OCI-LY1 (cell line): ENCODE measurements around the gene DPT.

ENCODE experiments used
- H2AFZ ChIP-seq: fragments of 200-600 bp; sonication (generic), shearing (Covaris generic); 2 replicates; pipeline ENCODE4 v1.6.0; 2014; ENCODE audit warnings: antibody characterized with exemption, mild to moderate bottlenecking, low read length
- H3F3A ChIP-seq: fragments of 200-600 bp; sonication (generic), shearing (Covaris generic); 2 replicates; pipeline ENCODE4 v1.6.0; 2014; ENCODE audit warnings: mild to moderate bottlenecking, antibody characterized with exemption, low read length, moderate library complexity; ENCODE audit not compliant: insufficient read depth
- H3K27ac ChIP-seq: fragments of 200-600 bp; sonication (generic); 2 replicates; pipeline ENCODE4 v1.5.1; 2014; ENCODE audit warnings: low read length, mixed run types, mild to moderate bottlenecking, low read depth; ENCODE audit not compliant: poor library complexity, severe bottlenecking
- H3K27me3 ChIP-seq: fragments of 200-600 bp; sonication (generic); 2 replicates; pipeline ENCODE4 v1.6.0; 2014; ENCODE audit warnings: antibody characterized with exemption, mild to moderate bottlenecking, low read length, moderate library complexity; ENCODE audit not compliant: insufficient read depth
- H3K36me3 ChIP-seq: fragments of 200-600 bp; sonication (generic); 2 replicates; pipeline ENCODE4 v1.6.1; 2014; ENCODE audit warnings: mild to moderate bottlenecking, antibody characterized with exemption, low read length, moderate library complexity, mixed read lengths; ENCODE audit not compliant: insufficient read depth
- H3K4me1 ChIP-seq: fragments of 200-600 bp; sonication (generic); 2 replicates; pipeline ENCODE4 v1.5.1; 2014; ENCODE audit warnings: mild to moderate bottlenecking, low read length, moderate library complexity; ENCODE audit not compliant: insufficient read depth, severe bottlenecking
- H3K4me2 ChIP-seq: fragments of 200-600 bp; sonication (generic), shearing (Covaris generic); 2 replicates; pipeline ENCODE4 v1.6.1; 2014; ENCODE audit warnings: low read length
- H3K4me3 ChIP-seq: fragments of 200-600 bp; sonication (generic); 2 replicates; pipeline ENCODE4 v1.5.1; 2014; ENCODE audit warnings: low read length, low read depth, mild to moderate bottlenecking, mixed read lengths; ENCODE audit not compliant: poor library complexity, severe bottlenecking
- H3K79me2 ChIP-seq: fragments of 200-600 bp; shearing (Covaris generic); 2 replicates; pipeline ENCODE4 v1.6.1; 2016; ENCODE audit warnings: mixed run types, low read length, mixed read lengths; ENCODE audit not compliant: insufficient read depth
- H3K9ac ChIP-seq: fragments of 200-600 bp; sonication (generic), shearing (Covaris generic); 2 replicates; pipeline ENCODE4 v1.6.1; 2014; ENCODE audit warnings: mild to moderate bottlenecking, low read length, mixed read lengths
- H3K9me2 ChIP-seq: fragments of 200-600 bp; sonication (generic), shearing (Covaris generic); 2 replicates; pipeline ENCODE4 v1.6.1; 2014; ENCODE audit warnings: low read depth, mild to moderate bottlenecking, low read length, mixed read lengths
- H3K9me3 ChIP-seq: fragments of 200-600 bp; shearing (Covaris generic); 2 replicates; pipeline ENCODE4 v1.6.1; 2014; ENCODE audit warnings: low read length, mixed read lengths
- H4K20me1 ChIP-seq: fragments of 200-600 bp; sonication (generic), shearing (Covaris generic); 2 replicates; pipeline ENCODE4 v1.6.0; 2016; ENCODE audit warnings: mild to moderate bottlenecking, low read length; ENCODE audit not compliant: insufficient read depth
- CTCF ChIP-seq: fragments of 200-600 bp; sonication (generic), shearing (Covaris generic); IDR thresholded peaks from 2 replicates; pipeline ENCODE4 v1.5.1; 2017; ENCODE audit warnings: mild to moderate bottlenecking, antibody characterized with exemption, low read length, moderate library complexity, mixed read lengths
- EZH2 ChIP-seq: fragments of 200-600 bp; sonication (generic), shearing (Covaris generic); IDR thresholded peaks from 2 replicates; pipeline ENCODE4 v1.8.0; 2017; ENCODE audit warnings: borderline replicate concordance, mixed run types, mild to moderate bottlenecking, antibody characterized with exemption, low read length, moderate library complexity, mixed read lengths

The DPT gene

DNA sequence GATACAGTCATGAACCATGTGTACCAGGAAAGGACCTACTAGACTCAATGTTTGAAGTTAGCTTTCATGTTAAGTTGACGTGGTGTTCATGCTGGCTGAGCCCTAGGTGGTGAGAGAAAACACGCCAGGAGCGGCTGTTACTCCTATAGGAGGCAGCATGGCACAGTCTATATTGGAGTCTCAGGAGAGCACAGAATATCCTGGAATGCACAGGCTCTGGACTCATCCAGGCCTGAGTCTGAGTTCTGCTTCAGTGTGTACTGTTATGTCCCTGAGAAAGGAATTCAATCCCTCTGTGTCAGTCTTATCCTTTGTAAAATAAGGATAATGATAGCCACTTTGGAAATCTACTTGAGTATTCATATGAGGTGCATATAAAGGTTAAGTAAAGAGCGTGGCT lies 41.2 kb downstream of the DPT start:
- no peak overlapping the region for H3K4me2 ChIP-seq
- no peaks in the 10 kb centered on the region for H3K79me2 ChIP-seq
- no peaks in the 10 kb centered on the region for H3K27me3 ChIP-seq
- no peak overlapping the region for H3K27ac ChIP-seq
- no peaks in the 10 kb centered on the region for H3K9me3 ChIP-seq
- TF ChIP-seq EZH2: no peak
- no peak for TF ChIP-seq CTCF
- H3K4me3 ChIP-seq: no peak overlapping the region
- H2AFZ ChIP-seq: no peak overlapping the region
- H3F3A ChIP-seq: no peaks in the 10 kb centered on the region
- no peaks in the 10 kb centered on the region for H3K9me2 ChIP-seq
- no peaks in the 10 kb centered on the region for H4K20me1 ChIP-seq
- H3K9ac ChIP-seq: no peak overlapping the region
- H3K4me1 ChIP-seq: no peaks in the 10 kb centered on the region
- H3K36me3 ChIP-seq: no peaks in the 10 kb centered on the region

GRCh38 chr1:168686666-168687065 lies 42.3 kb downstream of the DPT start:
- no peak for TF ChIP-seq CTCF
- TF ChIP-seq EZH2: no peak
- Histone ChIP-seq H3K9me2 (no peaks in the 10 kb centered on the region), H3K27me3 (no peaks in the 10 kb centered on the region), H3K4me1 (no peaks in the 10 kb centered on the region), H3F3A (no peaks in the 10 kb centered on the region), H3K4me3 (no peak overlapping the region), H3K4me2 (no peak overlapping the region), H4K20me1 (no peaks in the 10 kb centered on the region), H2AFZ (no peak overlapping the region), H3K9me3 (no peaks in the 10 kb centered on the region), H3K27ac (no peak overlapping the region), H3K9ac (no peak overlapping the region), H3K36me3 (no peaks in the 10 kb centered on the region), H3K79me2 (no peaks in the 10 kb centered on the region)

DNA sequence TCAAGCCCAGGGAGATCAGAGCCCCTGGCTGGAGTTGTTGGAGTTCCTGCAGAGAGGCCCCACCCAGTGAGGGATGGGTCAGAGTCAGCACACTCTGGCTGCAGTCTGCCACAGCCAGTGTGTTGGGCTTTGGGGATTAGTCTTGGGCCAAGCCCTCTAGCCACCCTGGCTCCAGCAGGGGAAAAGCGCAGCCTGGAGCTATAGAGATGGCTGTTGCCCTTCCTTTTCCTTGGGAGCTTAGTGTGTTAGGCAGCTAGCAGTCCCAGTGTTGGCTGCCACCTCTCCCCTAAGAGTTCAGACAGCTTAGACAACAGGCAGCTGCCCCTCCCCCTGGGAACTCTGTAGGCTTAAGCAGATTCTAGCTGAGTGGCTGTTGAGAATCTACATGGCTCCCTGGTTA lies 45.1 kb downstream of the DPT start:
- Histone ChIP-seq H2AFZ (no peak overlapping the region), H3K27ac (no peak overlapping the region), H3K27me3 (no peaks in the 10 kb centered on the region), H3K4me2 (no peak overlapping the region), H3K9ac (no peak overlapping the region), H3K36me3 (no peaks in the 10 kb centered on the region), H3K9me3 (no peaks in the 10 kb centered on the region), H3K9me2 (no peaks in the 10 kb centered on the region), H3K79me2 (no peaks in the 10 kb centered on the region), H3K4me3 (no peak overlapping the region), H3K4me1 (no peaks in the 10 kb centered on the region), H3F3A (no peaks in the 10 kb centered on the region), H4K20me1 (no peaks in the 10 kb centered on the region)
- no peak for TF ChIP-seq CTCF
- TF ChIP-seq EZH2: no peak
